Endothelial cell of umbilical vein (primary cell): ENCODE results near the gene ELMOD3. TPM values are rescaled to one million over a fixed set of nuclear protein-coding genes. Genes with fewer than 3 reads are reported as not detected.

Source experiments
- BruUV-seq: library from RNA; stranded (reverse); fragments of 400-500 nt; replicated peaks from 2 replicates; lab custom pipeline; 2021; lab: Mats Ljungman, UMichigan
- CTCF ChIA-PET: fragments of 300-600, 350-600 bp; sonication (Branson Sonifier 250); formaldehyde crosslinking; loops from one replicate; lab custom pipeline; 2021; ENCODE audit warnings: antibody characterized with exemption, inconsistent platforms; lab: Charles Lee
- POLR2A ChIA-PET: fragments of 300-600, 350-600 bp; sonication (Branson Sonifier 250); formaldehyde crosslinking; loops from one replicate; lab custom pipeline; 2021; ENCODE audit warnings: antibody characterized with exemption, inconsistent platforms; lab: Charles Lee
- DNase-seq: peaks from one replicate; pipeline ENCODE4 v3.0.0-alpha.2; 2011; ENCODE audit warnings: low read depth, low spot score
- FAIRE-seq: peaks from 2 replicates; lab custom pipeline; 2011; peaks lifted over from hg19 to GRCh38; lab: Jason Lieb, UNC
- H2AFZ ChIP-seq: 2 replicates; pipeline ENCODE4 v1.6.0; 2012; ENCODE audit warnings: low read depth, low read length, control low read depth, inconsistent platforms
- H3K27ac ChIP-seq: 2 replicates; pipeline ENCODE4 v1.5.1; 2011; ENCODE audit warnings: low read depth, mild to moderate bottlenecking, control low read depth, low read length, moderate library complexity; ENCODE audit not compliant: insufficient read depth
- H3K27me3 ChIP-seq, 2 experiments: 2 replicates each; pipeline versions ENCODE4 v1.6.0 to v1.6.1; 2011; ENCODE audit warnings: low read length in 2 of 2, mixed read lengths in 1 of 2; ENCODE audit not compliant: control insufficient read depth in 2 of 2, insufficient read depth in 2 of 2
- H3K36me3 ChIP-seq, 2 experiments: 2 replicates in 1 of 2; 3 replicates in 1 of 2; pipeline ENCODE4 v1.5.1; 2011; ENCODE audit warnings: low read length in 2 of 2, mild to moderate bottlenecking in 1 of 2, moderate library complexity in 1 of 2; ENCODE audit not compliant: control insufficient read depth in 2 of 2, insufficient read depth in 2 of 2; ENCODE audit errors: extremely low read depth in 1 of 2
- H3K4me1 ChIP-seq: 3 replicates; pipeline ENCODE4 v1.5.1; 2011; ENCODE audit warnings: mild to moderate bottlenecking, low read length; ENCODE audit not compliant: control insufficient read depth, insufficient read depth; ENCODE audit errors: extremely low read depth
- H3K4me2 ChIP-seq: 2 replicates; pipeline ENCODE4 v1.6.1; 2011; ENCODE audit warnings: low read length, control low read depth, mixed read lengths; ENCODE audit not compliant: insufficient read depth
- H3K4me3 ChIP-seq, 3 experiments: fragments of 200-600 bp in 1 of 3; sonication (generic), shearing (Covaris generic) in 1 of 3; replicated peaks in 1 of 3; 2 replicates each; pipeline ENCODE4 v1.5.1; 2011 to 2016; ENCODE audit warnings: control low read depth in 3 of 3, low read length in 3 of 3, mild to moderate bottlenecking in 2 of 3, inconsistent platforms in 1 of 3, low read depth in 1 of 3, moderate library complexity in 1 of 3; ENCODE audit not compliant: insufficient read depth in 1 of 3
- H3K79me2 ChIP-seq: 2 replicates; pipeline ENCODE4 v1.6.0; 2012; ENCODE audit warnings: low read length, inconsistent platforms; ENCODE audit not compliant: control insufficient read depth, insufficient read depth
- H3K9ac ChIP-seq: replicated peaks from 2 replicates; pipeline ENCODE3; 2011; ENCODE audit warnings: low read length, control low read depth; ENCODE audit not compliant: insufficient read depth; ENCODE audit errors: extremely low read depth
- H3K9me1 ChIP-seq: replicated peaks from 3 replicates; pipeline ENCODE4 v1.6.0; 2011; ENCODE audit warnings: mild to moderate bottlenecking, low read length; ENCODE audit not compliant: control insufficient read depth, insufficient read depth; ENCODE audit errors: extremely low read depth
- H3K9me3 ChIP-seq: replicated peaks from 2 replicates; pipeline ENCODE4 v1.5.1; 2012; ENCODE audit warnings: low read length, inconsistent platforms; ENCODE audit not compliant: control insufficient read depth, insufficient read depth
- H4K20me1 ChIP-seq: replicated peaks from 2 replicates; pipeline ENCODE3; 2011; ENCODE audit warnings: mild to moderate bottlenecking, low read length; ENCODE audit not compliant: control insufficient read depth, insufficient read depth; ENCODE audit errors: extremely low read depth
- EZH2 ChIP-seq: IDR thresholded peaks from 2 replicates; pipeline ENCODE4 v1.6.1; 2012; ENCODE audit warnings: borderline replicate concordance, low read depth, mild to moderate bottlenecking, moderate library complexity, low read length, inconsistent platforms; ENCODE audit not compliant: severe bottlenecking
- FOS ChIP-seq: IDR thresholded peaks from 2 replicates; pipeline ENCODE4 v1.6.1; 2011; ENCODE audit warnings: mild to moderate bottlenecking, low read length, moderate library complexity, borderline replicate concordance; ENCODE audit not compliant: insufficient read depth
- GATA2 ChIP-seq: IDR thresholded peaks from 2 replicates; pipeline ENCODE4 v1.7.0; 2011; ENCODE audit warnings: low read depth, mild to moderate bottlenecking, moderate library complexity, mixed read lengths, low read length; ENCODE audit not compliant: insufficient read length, insufficient read depth
- JUN ChIP-seq: IDR thresholded peaks from 2 replicates; pipeline ENCODE4 v1.6.1; 2011; ENCODE audit warnings: borderline replicate concordance, low read depth; ENCODE audit not compliant: insufficient read length, insufficient read depth
- MAX ChIP-seq: IDR thresholded peaks from 2 replicates; pipeline ENCODE4 v1.6.1; 2011; ENCODE audit not compliant: insufficient read depth, insufficient read length
- MYC ChIP-seq: IDR thresholded peaks from one replicate; pipeline ENCODE4 v1.6.1; 2011; ENCODE audit warnings: mild to moderate bottlenecking, low read depth, low read length
- POLR2A ChIP-seq: IDR thresholded peaks from 2 replicates; pipeline ENCODE4 v1.6.1; 2012; ENCODE audit warnings: low read depth, mild to moderate bottlenecking, control low read depth, low read length
- POLR2AphosphoS5 ChIP-seq: IDR thresholded peaks from 2 replicates; pipeline ENCODE4 v1.6.1; 2012; ENCODE audit warnings: low read depth, mild to moderate bottlenecking, control low read depth, low read length, moderate library complexity; ENCODE audit not compliant: insufficient read depth
- dilution Hi-C: fragments of 300-500 bp; cut with MboI; formaldehyde crosslinking; loops from one replicate; pipeline ENCODE4 v1.15.0; 2019; ENCODE audit warnings: low sequenced_read_pairs; ENCODE audit not compliant: extremely low pct_ligation_motif_present
- intact Hi-C: fragments of 100-400 bp; cut with micrococcal nuclease; formaldehyde crosslinking; loops from one replicate; pipeline ENCODE4 v1.10.0; 2022
- polyA plus RNA-seq, 4 experiments: library from polyadenylated mRNA; depleted of rRNA in 3 of 4; stranded (reverse) in 3 of 4; unstranded in 1 of 4; fragments of >200 nt; gene quantifications; 2 replicates each; pipeline versions ENCODE4 v1.2.1 to v1.2.3, GENCODE V29; 2011 to 2012; ENCODE audit warnings: missing spikeins in 1 of 4
- total RNA-seq: library from RNA; stranded (reverse); gene quantifications from 2 replicates; pipeline ENCODE4 v1.2.3, GENCODE V29; 2021
- TF ChIP-seq, protein P1 (sequence below), 2 donors: IDR thresholded peaks; 1 replicate in 1 of 2; 2 replicates in 1 of 2; pipeline ENCODE4 v1.5.1; 2011; ENCODE audit warnings: low read length in 2 of 2, mild to moderate bottlenecking in 2 of 2, moderate library complexity in 2 of 2, control low read depth in 1 of 2, inconsistent platforms in 1 of 2, low read depth in 1 of 2; ENCODE audit not compliant: insufficient read depth in 1 of 2; ENCODE audit errors: extremely low read depth in 1 of 2

The ELMOD3 gene
- total and polyA plus RNA-seq, 2 donors (not counting 3 experiments of a cell fraction or from before 2014, with no cell fraction given), result 12.3 to 22.0 TPM

DNA sequence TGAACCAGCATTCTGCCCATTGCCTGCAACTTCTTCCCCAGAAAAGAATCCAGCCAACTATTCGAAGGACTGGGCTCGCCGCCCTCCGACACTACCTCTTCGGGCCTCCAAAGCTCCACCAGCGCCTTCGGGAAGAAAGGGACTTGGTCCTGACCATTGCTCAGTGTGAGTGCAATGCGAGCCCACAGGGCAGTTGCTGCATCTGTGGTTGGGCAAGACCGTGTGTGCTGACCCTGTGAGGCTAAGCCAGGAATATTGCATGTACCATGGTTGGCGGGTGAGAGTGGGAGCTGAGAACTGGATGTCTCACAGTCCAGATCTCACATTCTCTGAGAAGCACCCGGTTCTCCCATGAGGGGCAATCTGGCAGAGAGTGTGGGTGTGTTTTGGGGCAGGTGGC, 16.5 kb downstream of the ELMOD3 start:
- Histone ChIP-seq H4K20me1 (no peaks in the 10 kb centered on the region), H3K27me3 (no peaks in the 10 kb centered on the region), H3K79me2 (no peaks in the 10 kb centered on the region), H3K9me1 (no peaks in the 10 kb centered on the region), H3K9ac (no peak overlapping the region), H3K4me2 (no peak overlapping the region), H3K4me1 (no peaks in the 10 kb centered on the region), H2AFZ (no peak overlapping the region), H3K36me3 (no peaks in the 10 kb centered on the region), H3K27ac (no peak overlapping the region), H3K9me3 (no peaks in the 10 kb centered on the region), H3K4me3 (no peak overlapping the region)
- intact Hi-C loops, result no loop called here
- POLR2A ChIA-PET, result no interaction called here
- CTCF ChIA-PET, result interaction anchor here (0.8 to 1.3 kb wide), 2 partner anchors 22 to 37 kb away, joined by 3 read pairs; no protein-coding TSS in a partner anchor
- dilution Hi-C loops, result no loop called here
- FAIRE-seq (no peak), DNase-seq (no peak)
- TF ChIP-seq MYC (no peak), MAX (no peak), FOS (no peak), JUN (no peak), POLR2A (no peak), GATA2 (no peak), EZH2 (no peak), POLR2AphosphoS5 (no peak)
- TF ChIP-seq, protein P1, sequence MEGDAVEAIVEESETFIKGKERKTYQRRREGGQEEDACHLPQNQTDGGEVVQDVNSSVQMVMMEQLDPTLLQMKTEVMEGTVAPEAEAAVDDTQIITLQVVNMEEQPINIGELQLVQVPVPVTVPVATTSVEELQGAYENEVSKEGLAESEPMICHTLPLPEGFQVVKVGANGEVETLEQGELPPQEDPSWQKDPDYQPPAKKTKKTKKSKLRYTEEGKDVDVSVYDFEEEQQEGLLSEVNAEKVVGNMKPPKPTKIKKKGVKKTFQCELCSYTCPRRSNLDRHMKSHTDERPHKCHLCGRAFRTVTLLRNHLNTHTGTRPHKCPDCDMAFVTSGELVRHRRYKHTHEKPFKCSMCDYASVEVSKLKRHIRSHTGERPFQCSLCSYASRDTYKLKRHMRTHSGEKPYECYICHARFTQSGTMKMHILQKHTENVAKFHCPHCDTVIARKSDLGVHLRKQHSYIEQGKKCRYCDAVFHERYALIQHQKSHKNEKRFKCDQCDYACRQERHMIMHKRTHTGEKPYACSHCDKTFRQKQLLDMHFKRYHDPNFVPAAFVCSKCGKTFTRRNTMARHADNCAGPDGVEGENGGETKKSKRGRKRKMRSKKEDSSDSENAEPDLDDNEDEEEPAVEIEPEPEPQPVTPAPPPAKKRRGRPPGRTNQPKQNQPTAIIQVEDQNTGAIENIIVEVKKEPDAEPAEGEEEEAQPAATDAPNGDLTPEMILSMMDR (IDR thresholded peaks at IDR 0.05; ENCODE audit: extremely low read depth in 1 of 2, insufficient read depth in 1 of 2, low read depth in 1 of 2, low read length in 2 of 2), result no peak
- no TSS peak for BruUV-seq
